VCaP (cell line): ENCODE results near the gene KCTD17.

Experiments
- H3K27ac ChIP-seq: fragments of 450-650 bp; 2 replicates; pipeline ENCODE4 v1.5.1; 2017
- CTCF ChIP-seq: fragments of 450-650 bp; conservative IDR thresholded peaks from 2 replicates; pipeline ENCODE4 v1.5.1; 2017; ENCODE audit warnings: mild to moderate bottlenecking, moderate library complexity

Gene KCTD17

GRCh38 chr22:37021041-37021440 lies 30.5 kb upstream of the KCTD17 start:
- H3K27ac ChIP-seq, result no peak overlapping the region
- no peak for TF ChIP-seq CTCF

DNA sequence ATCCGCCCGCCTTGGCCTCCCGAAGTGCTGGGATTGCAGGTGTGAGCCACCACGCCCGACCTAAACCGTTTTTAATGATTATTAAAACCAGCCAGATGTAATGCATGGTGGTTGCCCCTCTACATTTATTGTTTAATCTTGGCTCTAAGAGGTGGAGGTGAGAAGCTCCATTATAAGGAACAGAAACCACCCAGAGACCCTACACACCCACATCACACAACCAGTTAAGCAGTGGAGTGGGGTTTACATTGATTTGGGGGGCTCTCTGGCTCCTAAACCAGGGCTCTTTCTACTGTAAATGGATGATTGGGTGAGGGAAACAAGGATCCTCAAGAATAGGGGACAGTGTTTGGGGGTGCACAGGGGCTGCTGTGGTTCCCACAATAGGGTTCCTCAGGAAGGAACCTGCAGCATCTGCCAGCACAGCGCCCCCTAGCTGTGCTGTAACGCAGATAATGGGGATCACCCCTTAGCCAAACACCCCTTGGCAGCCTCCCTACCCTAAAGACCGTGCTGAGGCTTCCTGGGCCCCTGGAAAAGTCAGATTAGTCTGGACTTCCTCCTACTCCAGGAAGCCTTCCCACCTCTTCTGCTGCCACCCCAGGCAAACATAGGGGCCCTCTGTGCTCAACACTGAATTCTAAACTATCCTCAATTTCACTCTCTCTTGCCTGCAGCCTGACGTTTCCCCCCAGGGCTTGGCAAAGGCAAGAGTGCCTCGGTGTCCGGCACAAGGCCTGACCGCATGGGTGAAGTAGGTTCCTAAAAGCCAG lies 29.6 kb upstream of the KCTD17 start:
- peak; percentile 67 for TF ChIP-seq CTCF

GRCh38 chr22:37022483-37023337 lies 28.8 kb upstream of the KCTD17 start:
- H3K27ac ChIP-seq, result no peak overlapping the region
- TF ChIP-seq CTCF, result no peak

More for the DNA sequence above, 29.6 kb upstream of the KCTD17 start:
- H3K27ac ChIP-seq, result no peak overlapping the region

- H3K27ac ChIP-seq, result no peak overlapping the region
- TF ChIP-seq CTCF, result no peak
These were observed 27.7 kb upstream of the KCTD17 start for GRCh38 chr22:37023743-37024338.

GRCh38 chr22:37024339-37025157 lies 27.0 kb upstream of the KCTD17 start:
- H3K27ac ChIP-seq, result no peak overlapping the region
- TF ChIP-seq CTCF, result no peak

- no peak overlapping the region for H3K27ac ChIP-seq
These were observed 26.0 kb upstream of the KCTD17 start for GRCh38 chr22:37025500-37026070.

More at GRCh38 chr22:37025500-37026070, 26.0 kb upstream of the KCTD17 start:
- TF ChIP-seq CTCF, result no peak
